Liver (tissue), 9 donors: ENCODE measurements around the gene TSPAN33. TPM values are rescaled to one million over a fixed set of nuclear protein-coding genes. Genes with fewer than 3 reads are reported as not detected.

Experiments used
- DNase-seq: peaks from one replicate; pipeline ENCODE4 v3.0.0-alpha.2; 2017; ENCODE audit warnings: low spot score
- H3K27ac ChIP-seq, 2 donors: one replicate each; pipeline ENCODE4 v1.7.0; 2013; ENCODE audit warnings: inconsistent platforms in 2 of 2, low read length in 2 of 2, control low read depth in 1 of 2, low read depth in 1 of 2, mild to moderate bottlenecking in 1 of 2
- H3K27me3 ChIP-seq, 4 donors: one replicate each; pipeline versions ENCODE4 v1.6.1 to v1.7.0; 2013; ENCODE audit warnings: low read length in 3 of 4, inconsistent platforms in 1 of 4, mild to moderate bottlenecking in 1 of 4, moderate library complexity in 1 of 4; ENCODE audit not compliant: control insufficient read depth in 4 of 4, insufficient read depth in 4 of 4
- H3K36me3 ChIP-seq, 4 donors: one replicate each; pipeline versions ENCODE4 v1.6.1 to v1.7.0; 2013; ENCODE audit warnings: low read length in 3 of 4, mild to moderate bottlenecking in 3 of 4, low read depth in 1 of 4, moderate library complexity in 1 of 4; ENCODE audit not compliant: control insufficient read depth in 4 of 4, insufficient read depth in 3 of 4
- H3K4me1 ChIP-seq, 4 donors: one replicate each; pipeline versions ENCODE4 v1.6.1 to v1.7.0; 2013; ENCODE audit warnings: low read length in 3 of 4, mild to moderate bottlenecking in 3 of 4, moderate library complexity in 1 of 4; ENCODE audit not compliant: control insufficient read depth in 4 of 4, insufficient read depth in 4 of 4
- H3K4me3 ChIP-seq, 3 donors: one replicate each; pipeline versions ENCODE4 v1.6.1 to v1.7.0; 2013; ENCODE audit warnings: low read length in 3 of 3, control low read depth in 1 of 3, low read depth in 1 of 3, mild to moderate bottlenecking in 1 of 3
- H3K9ac ChIP-seq, 2 donors: one replicate each; pipeline ENCODE4 v1.7.0; 2013; ENCODE audit warnings: low read length in 2 of 2, mild to moderate bottlenecking in 2 of 2, moderate library complexity in 2 of 2, control low read depth in 1 of 2, low read depth in 1 of 2
- H3K9me3 ChIP-seq, 4 donors: one replicate each; pipeline versions ENCODE4 v1.6.1 to v1.7.0; 2013; ENCODE audit warnings: low read length in 3 of 4; ENCODE audit not compliant: control insufficient read depth in 4 of 4
- CTCF ChIP-seq: fragments of 150-350 bp; IDR thresholded peaks from 2 replicates; pipeline ENCODE4 v1.5.1; 2017; ENCODE audit warnings: improper control_type of control experiment, low read depth, low read length; ENCODE audit not compliant: missing input control
- EGR1 ChIP-seq, 2 donors: IDR thresholded peaks; 2 replicates each; pipeline ENCODE4 v1.6.1; 2016 to 2018; ENCODE audit warnings: antibody characterized with exemption in 2 of 2, low read depth in 2 of 2
- FOXA1 ChIP-seq: IDR thresholded peaks from 2 replicates; pipeline ENCODE4 v1.6.1; 2016; ENCODE audit warnings: antibody characterized with exemption
- FOXA2 ChIP-seq: IDR thresholded peaks from 2 replicates; pipeline ENCODE4 v1.6.1; 2016; ENCODE audit warnings: antibody characterized with exemption
- GABPA ChIP-seq, 2 donors: IDR thresholded peaks in 1 of 2; conservative IDR thresholded peaks in 1 of 2; 2 replicates each; pipeline ENCODE4 v1.6.1; 2016; ENCODE audit warnings: antibody characterized with exemption in 2 of 2, mild to moderate bottlenecking in 1 of 2, moderate library complexity in 1 of 2
- HNF4A ChIP-seq, 2 donors: conservative IDR thresholded peaks; 2 replicates each; pipeline ENCODE4 v1.6.1; 2016; ENCODE audit warnings: antibody characterized with exemption in 2 of 2, mild to moderate bottlenecking in 2 of 2
- HNF4G ChIP-seq: IDR thresholded peaks from 2 replicates; pipeline ENCODE4 v1.6.1; 2016; ENCODE audit warnings: antibody characterized with exemption
- JUND ChIP-seq, 2 donors: IDR thresholded peaks; 2 replicates each; pipeline ENCODE4 v1.6.1; 2016; ENCODE audit warnings: antibody characterized with exemption in 2 of 2
- MAX ChIP-seq: IDR thresholded peaks from 2 replicates; pipeline ENCODE4 v1.6.1; 2016; ENCODE audit warnings: antibody characterized with exemption
- NR2F2 ChIP-seq: IDR thresholded peaks from 2 replicates; pipeline ENCODE4 v1.6.1; 2016; ENCODE audit warnings: antibody characterized with exemption
- RAD21 ChIP-seq, 2 donors: IDR thresholded peaks; 2 replicates each; pipeline ENCODE4 v1.6.1; 2016; ENCODE audit warnings: antibody characterized with exemption in 2 of 2, mild to moderate bottlenecking in 2 of 2
- REST ChIP-seq: IDR thresholded peaks from 2 replicates; pipeline ENCODE4 v1.6.1; 2016; ENCODE audit warnings: antibody characterized with exemption, mild to moderate bottlenecking
- RXRA ChIP-seq, 2 donors: IDR thresholded peaks; 2 replicates each; pipeline ENCODE4 v1.6.1; 2017 to 2018; ENCODE audit warnings: antibody characterized with exemption in 2 of 2, mild to moderate bottlenecking in 1 of 2
- SP1 ChIP-seq: IDR thresholded peaks from 2 replicates; pipeline ENCODE4 v1.6.1; 2018; ENCODE audit warnings: antibody characterized with exemption, mild to moderate bottlenecking
- TAF1 ChIP-seq: conservative IDR thresholded peaks from 2 replicates; pipeline ENCODE4 v1.6.1; 2016; ENCODE audit warnings: antibody characterized with exemption, mild to moderate bottlenecking
- YY1 ChIP-seq: IDR thresholded peaks from 2 replicates; pipeline ENCODE4 v1.6.1; 2016; ENCODE audit warnings: antibody characterized with exemption, mild to moderate bottlenecking
- ZBTB33 ChIP-seq: IDR thresholded peaks from 2 replicates; pipeline ENCODE4 v1.6.1; 2016; ENCODE audit warnings: antibody characterized with exemption
- WGBS: extraction: QIAGEN DNeasy Blood & Tissue Kit; methylation state at CpG from one replicate; pipeline ENCODE4 v1.1.7; 2013; 5-methylcytosine and 5-hydroxymethylcytosine counted together
- polyA plus RNA-seq, 2 donors: library from polyadenylated mRNA; stranded (reverse) in 1 of 2; unstranded in 1 of 2; fragments of 200-250 nt in 1 of 2; fragments of >200 nt in 1 of 2; fragmentation: Nextera tagmentation in 1 of 2; extraction: Ambion mirVana in 1 of 2; gene quantifications; one replicate each; pipeline versions ENCODE4 v1.2.1 to v1.2.3, GENCODE V29; 2013 to 2015
- total RNA-seq, 2 donors: library from RNA; depleted of rRNA; stranded (reverse); fragments of >200 nt; gene quantifications; one replicate each; pipeline ENCODE4 v1.2.3, GENCODE V29; 2014
- donor health status: healthy.
- donor health status: healthy.
- donor health status: healthy.
- donor health status: healthy.
- donor health status: healthy.

Gene TSPAN33
- total and polyA plus RNA-seq, 4 donors = 13.4 to 29.3 (median 20.4) TPM

GRCh38 chr7:129143724-129144094 is 798 bp upstream of the TSPAN33 start:
- H3K36me3 ChIP-seq = no peaks in the 10 kb centered on the region
- no peaks in the 10 kb centered on the region for H3K27me3 ChIP-seq

GRCh38 chr7:129144834-129145668 is 544 bp downstream of the TSPAN33 start:
- H3K27ac ChIP-seq = no peak overlapping the region
- H3K4me1 ChIP-seq = peaks cover 0 to 18% (median 15%) of the 10 kb centered on the region in 4 donors
- H3K36me3 ChIP-seq = no peaks in the 10 kb centered on the region
- TF ChIP-seq REST = no peak
- no peak for TF ChIP-seq EGR1 (IDR thresholded peaks at IDR 0.05; ENCODE audit: low read depth in 2 of 2)
- TF ChIP-seq SP1 = no peak
- no peak for TF ChIP-seq HNF4G
- TF ChIP-seq CTCF = no peak
- no peak for TF ChIP-seq NR2F2
- TF ChIP-seq FOXA1 = no peak
- TF ChIP-seq FOXA2 = no peak
- no peak for TF ChIP-seq RAD21 (IDR thresholded peaks at IDR 0.05)
- no peak for TF ChIP-seq HNF4A (conservative IDR thresholded peaks at IDR 0.05)
- no peak for TF ChIP-seq GABPA (IDR thresholded peaks at IDR 0.05 in 1 of 2, conservative IDR thresholded peaks at IDR 0.05 in 1 of 2)
- TF ChIP-seq MAX = no peak
- no peak for TF ChIP-seq YY1

More at GRCh38 chr7:129143724-129144094, 798 bp upstream of the TSPAN33 start:
- TF ChIP-seq CTCF (no peak), ZBTB33 (no peak), JUND (IDR thresholded peaks at IDR 0.05) (no peak), YY1 (no peak), GABPA (IDR thresholded peaks at IDR 0.05 in 1 of 2, conservative IDR thresholded peaks at IDR 0.05 in 1 of 2) (no peak), TAF1 (no peak), HNF4G (no peak), RAD21 (IDR thresholded peaks at IDR 0.05) (no peak), NR2F2 (no peak), FOXA1 (no peak), RXRA (IDR thresholded peaks at IDR 0.05) (no peak)
- Histone ChIP-seq H3K4me3 (peak overlapping the region in 1 of 3 donors; percentile 82), H3K9ac (no peak overlapping the region), H3K27ac (no peak overlapping the region), H3K9me3 (no peaks in the 10 kb centered on the region), H3K4me1 (peaks cover 0 to 18% (median 15%) of the 10 kb centered on the region in 4 donors)
- DNase-seq = no peak
- 55% methylated on average over 10 of the region's 10 CpGs for WGBS

More at GRCh38 chr7:129144834-129145668, 544 bp downstream of the TSPAN33 start:
- peak overlapping the region in 2 of 3 donors; percentile 50 to 82 for H3K4me3 ChIP-seq
- no peaks in the 10 kb centered on the region for H3K27me3 ChIP-seq
- WGBS = 7% methylated on average over 58 of the region's 58 CpGs
- H3K9me3 ChIP-seq = no peaks in the 10 kb centered on the region
- H3K9ac ChIP-seq = no peak overlapping the region
- DNase-seq = no peak
